ENCODE measurements around the gene OSBPL9.

DNA sequence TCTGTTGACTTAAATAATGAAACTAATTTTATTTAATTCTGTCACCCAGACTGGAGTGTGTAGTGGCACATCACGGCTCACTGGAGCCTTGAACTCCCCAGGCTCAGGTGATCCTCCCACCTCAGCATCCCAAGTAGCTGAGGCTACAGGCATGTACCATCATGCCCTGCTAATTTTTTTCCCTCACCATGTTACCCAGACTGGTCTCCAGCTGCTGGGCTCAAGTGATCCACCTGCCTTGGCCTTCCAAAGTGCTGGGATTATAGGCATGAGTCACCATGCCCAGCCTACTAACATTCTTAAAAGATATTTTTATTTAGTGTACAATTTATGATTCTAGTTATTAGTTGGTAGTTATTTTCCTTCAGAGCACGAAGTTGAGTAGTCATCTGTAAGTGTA is 212.2 kb downstream of the OSBPL9 start:
- TF ChIP-seq ZNF785 (CRISPR knock-in tag; IDR thresholded peaks at IDR 0.05) (no peak), YY1 (IDR thresholded peaks at IDR 0.05; ENCODE audit: borderline replicate concordance in 1 of 3, control insufficient read depth in 1 of 3, extremely low read depth in 1 of 3, insufficient read depth in 3 of 3, insufficient read length in 1 of 3, insufficient replicate concordance in 2 of 3, low read depth in 1 of 3, low read length in 2 of 3) (no peak), BHLHE40 (IDR thresholded peaks at IDR 0.05; ENCODE audit: low read length) (no peak), NFIC (IDR thresholded peaks at IDR 0.05) (no peak), RCOR1 (IDR thresholded peaks at IDR 0.05; ENCODE audit: borderline replicate concordance in 1 of 2, low read depth in 2 of 2, low read length in 2 of 2) (no peak), IRF2 (CRISPR knock-in tag; IDR thresholded peaks at IDR 0.05) (no peak), BDP1 (IDR thresholded peaks at IDR 0.05; ENCODE audit: insufficient read depth, insufficient read length) (no peak), LARP7 (IDR thresholded peaks at IDR 0.05) (no peak), TARDBP (IDR thresholded peaks at IDR 0.05) (no peak), ARNT (IDR thresholded peaks at IDR 0.05) (no peak), RFX5 (IDR thresholded peaks at IDR 0.05; ENCODE audit: low read depth, low read length) (no peak)
- TF ChIP-seq, protein P1, sequence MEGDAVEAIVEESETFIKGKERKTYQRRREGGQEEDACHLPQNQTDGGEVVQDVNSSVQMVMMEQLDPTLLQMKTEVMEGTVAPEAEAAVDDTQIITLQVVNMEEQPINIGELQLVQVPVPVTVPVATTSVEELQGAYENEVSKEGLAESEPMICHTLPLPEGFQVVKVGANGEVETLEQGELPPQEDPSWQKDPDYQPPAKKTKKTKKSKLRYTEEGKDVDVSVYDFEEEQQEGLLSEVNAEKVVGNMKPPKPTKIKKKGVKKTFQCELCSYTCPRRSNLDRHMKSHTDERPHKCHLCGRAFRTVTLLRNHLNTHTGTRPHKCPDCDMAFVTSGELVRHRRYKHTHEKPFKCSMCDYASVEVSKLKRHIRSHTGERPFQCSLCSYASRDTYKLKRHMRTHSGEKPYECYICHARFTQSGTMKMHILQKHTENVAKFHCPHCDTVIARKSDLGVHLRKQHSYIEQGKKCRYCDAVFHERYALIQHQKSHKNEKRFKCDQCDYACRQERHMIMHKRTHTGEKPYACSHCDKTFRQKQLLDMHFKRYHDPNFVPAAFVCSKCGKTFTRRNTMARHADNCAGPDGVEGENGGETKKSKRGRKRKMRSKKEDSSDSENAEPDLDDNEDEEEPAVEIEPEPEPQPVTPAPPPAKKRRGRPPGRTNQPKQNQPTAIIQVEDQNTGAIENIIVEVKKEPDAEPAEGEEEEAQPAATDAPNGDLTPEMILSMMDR (IDR thresholded peaks at IDR 0.05 in 2 of 3, conservative IDR thresholded peaks at IDR 0.05 in 1 of 3; ENCODE audit: insufficient read depth in 2 of 3, low read depth in 1 of 3, low read length in 3 of 3): no peak
- TF ChIP-seq, protein P2, sequence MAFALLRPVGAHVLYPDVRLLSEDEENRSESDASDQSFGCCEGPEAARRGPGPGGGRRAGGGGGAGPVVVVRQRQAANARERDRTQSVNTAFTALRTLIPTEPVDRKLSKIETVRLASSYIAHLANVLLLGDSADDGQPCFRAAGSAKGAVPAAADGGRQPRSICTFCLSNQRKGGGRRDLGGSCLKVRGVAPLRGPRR (CRISPR knock-in tag; IDR thresholded peaks at IDR 0.05): no peak
